GM18907 (cell line): ENCODE results near the gene DUSP2.
"Not testable (repeated sequence)": the region's sequence is repeated elsewhere in the genome, so short reads cannot be mapped to it uniquely, and the experiment has no call there.

Experiments used
- ATAC-seq: cut with Tn5 transposase; IDR thresholded peaks from one replicate; pipeline ENCODE4 v1.9.1; 2021; ENCODE audit warnings: mild to moderate bottlenecking, moderate library complexity; ENCODE audit not compliant: unreplicated experiment

The DUSP2 gene

GRCh38 chr2:96148410-96149217 is 3.4 kb upstream of the DUSP2 start:
- peak; percentile 40 for ATAC-seq

DNA sequence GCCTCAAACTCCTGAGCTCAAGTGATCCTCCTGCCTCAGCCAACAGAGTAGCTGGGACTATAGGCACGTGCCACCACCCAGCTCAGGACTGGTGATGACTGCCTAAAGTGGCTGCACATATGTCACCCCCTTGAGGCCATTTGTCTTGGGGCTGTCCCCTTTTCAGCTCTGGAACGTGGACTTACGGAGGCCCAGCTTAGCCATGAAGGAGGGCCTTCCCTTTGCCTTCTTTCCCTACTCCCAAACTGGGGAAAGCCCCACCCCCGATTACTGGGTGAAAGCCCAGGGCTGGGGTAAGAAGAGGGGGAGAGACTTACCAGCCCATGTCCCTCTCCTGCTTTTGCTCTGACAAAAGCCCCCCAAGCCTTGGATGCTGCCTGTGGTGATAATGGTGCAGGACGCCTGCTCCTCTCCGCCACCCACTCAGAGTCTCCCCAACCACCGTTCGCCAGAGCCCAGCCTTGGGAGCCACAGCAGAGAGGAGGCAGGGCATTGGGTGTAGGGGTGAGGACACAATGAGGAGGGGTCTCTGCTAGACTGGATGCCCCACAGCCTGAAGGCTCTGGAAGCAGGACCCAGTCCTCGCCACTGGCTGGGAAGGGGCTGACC is 2.5 kb upstream of the DUSP2 start:
- no peak for ATAC-seq

DNA sequence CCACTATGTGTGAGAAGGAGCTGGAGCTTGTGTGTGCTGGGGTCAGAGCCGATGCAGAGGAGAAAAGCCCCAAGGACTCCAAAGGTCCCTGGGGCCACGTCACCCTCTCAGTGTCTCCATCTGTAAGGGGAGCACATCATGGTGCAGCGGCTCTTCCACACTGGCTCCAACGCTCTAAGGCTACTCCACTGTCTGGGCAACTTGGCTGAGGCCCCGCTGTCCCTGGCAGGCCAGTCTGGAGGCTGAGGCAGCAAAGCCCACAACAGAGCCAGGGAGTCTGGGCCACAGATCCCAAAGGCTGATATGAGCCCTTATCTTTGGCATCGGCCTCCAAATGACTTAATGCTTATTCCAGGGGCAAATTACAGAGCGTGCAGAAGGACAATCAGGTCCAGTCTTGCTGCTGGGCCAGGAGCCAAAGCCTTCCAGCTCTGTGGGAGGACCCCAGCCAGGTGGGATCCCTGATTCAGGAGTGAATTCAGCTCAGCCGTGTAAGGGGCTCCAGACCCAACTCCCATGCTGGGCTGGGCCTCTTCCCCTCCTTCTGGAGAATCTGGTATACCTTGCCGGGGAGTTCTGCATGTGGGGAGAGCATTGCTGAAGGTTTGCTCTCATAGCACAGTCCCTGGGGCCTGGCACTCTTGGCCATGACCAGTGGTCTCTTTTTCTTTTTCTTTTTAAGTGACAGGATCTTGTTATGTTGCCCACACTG is 1.8 kb upstream of the DUSP2 start:
- ATAC-seq, result no peak

GRCh38 chr2:96146153-96146880 is 1.1 kb upstream of the DUSP2 start:
- ATAC-seq, result peak; percentile 38

- no peak for ATAC-seq
Measured at GRCh38 chr2:96145848-96146152, 560 bp upstream of the DUSP2 start.

GRCh38 chr2:96144481-96145035 is 682 bp downstream of the DUSP2 start:
- no peak for ATAC-seq

- no peak for ATAC-seq
Measured at GRCh38 chr2:96143848-96144480, 1.3 kb downstream of the DUSP2 start.

GRCh38 chr2:96143231-96143847 is 1.9 kb downstream of the DUSP2 start:
- ATAC-seq, result no peak

DNA sequence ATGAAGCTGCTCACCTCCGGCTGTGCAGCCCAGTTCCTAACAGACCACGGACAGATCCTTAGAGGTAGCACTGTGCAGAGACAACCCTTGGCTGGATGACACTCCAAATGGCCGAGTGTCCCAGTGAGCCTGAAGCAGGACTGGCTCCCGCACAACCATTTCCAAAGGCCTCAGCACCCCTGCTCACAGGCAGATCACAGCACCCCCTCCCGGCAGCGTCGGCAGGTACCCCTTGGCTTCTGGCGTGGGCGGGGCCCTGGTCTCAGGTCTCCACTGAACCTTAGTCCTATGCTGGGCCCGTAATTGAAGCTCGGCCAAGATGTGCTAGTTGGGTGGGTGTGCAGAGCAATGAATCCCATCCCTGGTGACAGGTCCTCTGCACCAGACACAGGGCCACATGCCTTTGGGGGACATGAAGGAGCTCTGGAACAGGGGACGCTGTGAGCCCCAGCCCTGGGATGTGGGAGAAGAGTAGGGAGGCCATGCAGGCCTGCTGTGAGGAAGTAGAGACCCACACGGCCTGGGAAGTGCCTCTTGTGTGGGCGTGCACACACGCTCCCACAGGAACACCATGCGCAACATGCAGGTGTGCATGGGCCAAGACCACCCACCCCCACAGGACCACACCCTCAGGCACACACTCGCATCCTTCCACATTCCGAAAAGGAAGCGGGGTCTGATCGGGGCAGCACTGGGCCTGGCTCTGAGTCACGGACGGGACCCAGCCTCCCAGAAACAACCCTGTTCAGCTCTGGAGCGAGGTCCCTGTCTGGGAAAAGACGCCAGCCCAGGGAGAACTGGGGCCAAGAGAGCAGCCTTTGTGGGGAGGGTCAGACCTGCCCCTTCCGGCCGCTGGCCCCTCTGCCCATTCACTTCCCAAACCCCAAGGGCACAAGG is 2.8 kb downstream of the DUSP2 start:
- ATAC-seq, result no peak

DNA sequence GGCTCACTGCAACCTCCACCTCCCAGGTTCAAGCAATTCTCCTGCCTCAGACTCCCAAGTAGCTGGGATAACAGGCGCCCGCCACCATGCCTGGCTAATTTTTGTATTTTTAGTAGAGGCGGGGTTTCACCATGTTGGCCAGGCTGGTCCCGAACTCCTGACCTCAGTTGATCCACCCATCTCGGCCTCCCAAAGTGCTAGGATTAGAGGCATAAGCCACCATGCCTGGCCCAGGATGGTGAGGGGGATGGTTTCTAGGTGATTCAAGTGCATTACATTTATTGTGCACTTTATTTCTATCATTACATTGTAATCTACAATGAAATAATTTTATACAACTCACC is 3.6 kb downstream of the DUSP2 start:
- not testable (repeated sequence) for ATAC-seq

DNA sequence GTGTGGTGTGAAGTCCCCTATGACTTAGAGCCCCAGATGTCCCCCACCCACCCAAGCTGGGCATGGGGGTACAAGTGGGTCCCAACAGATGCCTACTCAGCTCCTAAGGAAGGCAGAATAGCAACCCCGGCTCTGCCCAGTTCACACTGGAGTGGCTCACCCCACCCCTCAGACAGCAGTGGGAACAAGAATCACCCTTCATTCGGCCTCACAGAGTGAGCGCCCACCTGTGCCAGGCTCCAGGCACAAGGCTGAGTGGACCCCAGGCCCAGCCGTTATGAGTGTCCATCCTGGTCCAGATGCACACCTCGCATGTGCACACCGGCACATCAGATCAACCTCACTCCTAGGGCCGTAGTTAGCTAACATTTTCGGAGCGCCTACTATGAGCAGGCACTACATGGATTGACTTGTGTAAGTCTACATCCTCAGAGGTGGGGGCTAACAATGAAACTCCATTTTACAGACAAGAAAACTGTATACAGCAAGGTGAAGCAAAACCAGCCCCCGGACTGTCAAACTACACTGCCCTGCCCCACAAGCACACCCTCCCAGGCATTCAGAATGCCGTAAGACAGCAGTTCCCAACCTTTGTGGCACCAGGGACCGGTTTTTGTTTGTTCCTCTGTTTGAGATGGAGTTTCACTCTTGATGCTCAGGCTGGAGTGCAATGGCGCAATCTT is 4.2 kb downstream of the DUSP2 start:
- no peak for ATAC-seq

DNA sequence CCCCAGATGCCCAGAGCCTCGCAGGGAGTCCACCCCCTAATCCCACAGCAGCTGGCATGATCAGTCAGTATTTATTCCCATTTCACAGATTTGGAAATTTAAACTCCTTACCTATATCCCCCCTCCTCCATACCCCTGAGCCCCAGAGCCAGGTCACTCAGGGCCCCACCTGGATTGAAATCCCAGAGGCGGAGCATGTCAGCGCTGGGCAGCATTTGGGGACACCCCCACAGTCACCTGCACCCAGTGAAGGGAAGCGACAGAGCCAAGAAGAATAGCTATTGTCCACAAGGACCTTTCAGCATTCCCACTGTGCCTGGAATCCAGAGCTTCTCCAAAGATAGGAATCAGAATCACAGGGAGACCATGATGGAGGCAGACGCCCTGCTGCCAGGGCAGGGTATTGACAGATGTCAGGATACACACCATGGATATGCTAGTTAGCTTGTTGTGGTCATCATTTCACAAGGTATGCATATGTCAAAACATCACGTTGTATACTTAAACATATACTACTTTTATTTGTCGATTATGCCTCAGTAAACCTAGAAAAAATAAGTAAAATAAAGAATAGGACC is 6.0 kb downstream of the DUSP2 start:
- no peak for ATAC-seq

GRCh38 chr2:96138179-96139145 is 6.8 kb downstream of the DUSP2 start, which contains the start of gene ASTL:
Gene ASTL, minus strand, starts transcription at chr2:96138502. Its CDS starts 66 bp downstream, at chr2:96138436.
- no peak for ATAC-seq

DNA sequence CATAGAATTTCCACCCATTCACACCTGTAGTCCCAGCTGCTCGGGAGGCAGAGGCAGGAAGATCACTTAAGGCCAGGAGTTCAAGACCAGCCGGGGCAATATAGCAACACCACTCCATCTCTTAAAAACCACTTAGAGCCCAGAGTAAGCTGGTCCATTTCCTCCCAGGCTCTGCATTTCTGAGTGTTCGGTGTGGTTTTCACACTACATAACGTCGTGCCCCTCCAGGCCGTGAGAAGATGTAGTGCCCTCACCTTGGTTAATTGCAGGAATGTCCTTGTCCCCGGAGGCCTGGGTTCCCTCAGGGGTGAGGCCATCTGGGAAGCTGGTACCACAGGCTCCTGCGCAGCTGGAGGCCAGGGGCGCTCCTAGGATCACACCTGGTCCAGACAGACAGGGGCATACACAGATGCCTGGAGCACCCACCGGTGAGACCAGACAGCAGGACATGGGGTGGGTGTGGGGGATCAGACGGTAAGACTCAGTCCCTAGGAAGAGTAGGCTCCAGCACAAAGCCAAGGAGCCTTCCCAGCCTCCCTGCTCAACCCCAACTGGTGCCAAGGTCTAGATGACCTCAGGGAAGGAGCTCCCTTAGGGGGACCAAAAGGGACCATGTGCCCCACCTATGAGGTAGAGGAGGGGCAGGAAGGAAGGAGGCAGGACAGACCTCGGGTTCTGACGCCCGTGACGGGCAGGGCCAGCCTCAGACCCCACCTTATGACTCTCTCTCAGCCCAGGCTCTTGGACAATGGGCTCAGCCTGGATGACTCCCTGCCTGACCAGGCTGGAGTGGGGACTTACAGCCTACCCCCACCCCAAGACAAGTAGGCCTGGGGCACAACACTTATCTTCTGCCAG is 7.7 kb downstream of the DUSP2 start:
- ATAC-seq, result no peak

GRCh38 chr2:96136129-96136720 is 9.0 kb downstream of the DUSP2 start:
- ATAC-seq, result no peak

- ATAC-seq, result no peak
Measured at GRCh38 chr2:96135621-96136020, 9.6 kb downstream of the DUSP2 start.
